HEK293T (cell line): ENCODE measurements around the gene FUT4.

Experiments
- BHLHE40 ChIP-seq: fragments of 450-650 bp; IDR thresholded peaks from 2 replicates; pipeline ENCODE4 v1.6.1; 2016; ENCODE audit warnings: mild to moderate bottlenecking, moderate library complexity, borderline replicate concordance
- FOXK2 ChIP-seq: fragments of 450-650 bp; IDR thresholded peaks from 2 replicates; pipeline ENCODE4 v1.6.1; 2016; ENCODE audit warnings: mild to moderate bottlenecking
- FOXM1 ChIP-seq: fragments of 450-650 bp; IDR thresholded peaks from 2 replicates; pipeline ENCODE4 v1.6.1; 2017; ENCODE audit warnings: mild to moderate bottlenecking, borderline replicate concordance
- SP1 ChIP-seq: fragments of 450-650 bp; IDR thresholded peaks from 2 replicates; pipeline ENCODE4 v1.6.1; 2017
- TARDBP ChIP-seq: fragments of 450-650 bp; IDR thresholded peaks from 2 replicates; pipeline ENCODE4 v1.6.1; 2016
- ZNF384 ChIP-seq: fragments of 450-650 bp; IDR thresholded peaks from 2 replicates; pipeline ENCODE4 v1.6.1; 2016

DNA sequence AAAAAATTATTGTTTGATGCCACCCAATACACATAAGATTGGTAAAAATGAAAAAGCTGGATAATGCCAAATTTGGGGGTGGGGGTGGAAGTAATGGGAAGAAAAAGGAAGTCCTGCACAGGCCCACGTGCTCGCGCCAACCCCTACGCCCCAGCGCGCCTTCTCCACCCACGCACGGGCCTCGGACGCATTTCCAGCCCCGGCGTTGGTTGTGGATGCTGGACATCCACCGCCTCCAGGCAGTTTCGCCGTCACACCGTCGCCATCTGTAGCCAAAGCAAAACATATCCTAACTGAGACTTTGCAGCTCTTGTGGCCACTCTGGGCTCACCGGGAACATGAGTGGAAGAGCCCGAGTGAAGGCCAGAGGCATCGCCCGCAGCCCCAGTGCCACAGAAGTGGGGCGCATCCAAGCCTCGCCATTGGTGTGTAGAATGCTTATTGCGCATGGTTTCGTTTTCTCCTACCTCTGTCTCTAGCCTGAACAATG lies 23.5 kb downstream of the FUT4 start, which contains the start of gene PIWIL4:
- TF ChIP-seq ZNF384 = no peak
- no peak for TF ChIP-seq SP1
- no peak for TF ChIP-seq FOXM1
- no peak for TF ChIP-seq FOXK2
- no peak for TF ChIP-seq TARDBP
- TF ChIP-seq BHLHE40 = no peak
